Measurements from ENCODE around the gene DNAJA2. TPM values are rescaled to one million over a fixed set of nuclear protein-coding genes. Genes with fewer than 3 reads are reported as not detected.
A peak's percentile ranks its signal among the peaks of the same experiment; 100 is the strongest.

The DNAJA2 gene
- total RNA-seq, 2 donors from 2014 or later = 79.1 to 94.9 TPM

DNA sequence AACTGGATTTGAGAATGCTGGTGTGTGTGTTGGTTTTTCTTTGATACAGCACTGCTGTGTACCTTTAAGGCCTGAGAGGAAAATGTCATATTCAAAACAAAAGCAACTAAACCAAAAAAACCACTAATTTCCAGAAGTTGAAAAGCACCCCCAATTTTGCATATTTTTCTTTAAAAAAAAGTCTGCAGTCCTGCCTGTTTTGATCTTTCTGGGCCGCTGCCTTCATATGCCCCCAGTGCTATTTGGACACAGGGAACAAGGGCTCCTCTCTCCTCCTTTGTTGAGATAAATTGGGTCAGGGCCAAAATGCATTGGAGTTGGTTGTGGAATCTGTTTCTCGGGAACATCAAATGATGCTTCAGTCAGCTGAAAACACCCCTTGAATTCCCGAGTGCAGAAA is 62.4 kb downstream of the DNAJA2 start:
- ATAC-seq (no peak), DNase-seq (no peak)
- intact Hi-C loops (cut with DNase I) = no loop called here

DNA sequence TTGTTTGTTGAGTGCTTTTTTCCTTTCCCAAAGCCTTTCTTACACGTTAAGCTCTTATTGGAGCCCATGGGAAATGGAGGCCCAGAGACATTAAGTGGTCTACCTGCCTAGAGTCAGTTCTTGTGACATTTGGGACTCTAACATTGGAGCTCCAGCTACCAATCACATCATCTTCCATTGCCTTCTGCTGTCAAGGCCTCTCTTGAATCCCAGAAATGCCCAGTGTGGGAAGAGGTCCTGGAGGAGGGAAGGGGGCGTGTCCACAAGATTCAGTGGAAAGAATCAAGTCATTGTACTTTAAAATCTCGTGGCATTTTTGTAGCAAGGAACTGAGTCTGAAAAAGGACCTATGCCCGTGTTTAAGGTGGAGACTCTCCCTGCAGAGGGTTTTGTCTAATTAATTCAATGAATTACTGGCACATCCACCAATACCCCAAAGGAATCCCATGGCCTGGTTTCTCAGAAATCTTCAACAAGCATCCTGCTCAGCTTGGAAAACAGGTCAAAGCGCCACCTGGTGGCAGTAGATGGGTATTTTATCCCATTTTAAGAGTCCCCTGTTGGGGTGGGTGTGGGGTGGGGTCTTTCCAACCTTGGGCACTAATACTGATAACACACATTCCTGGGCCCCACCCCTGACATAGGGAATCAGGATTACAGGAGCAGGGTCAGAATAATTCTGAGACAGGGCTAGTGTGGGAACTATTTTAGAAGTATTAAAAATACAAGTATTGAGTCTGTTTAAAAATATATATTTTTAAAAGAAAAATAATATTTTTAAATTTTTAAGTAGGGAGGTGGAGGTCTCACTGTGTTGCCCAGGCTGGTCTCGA is 64.7 kb downstream of the DNAJA2 start:
- peak; percentile 68 to 70 for ATAC-seq
- intact Hi-C loops (cut with DNase I) = loop anchor here in 1 of 2 donors (1.0 to 5.0 kb wide), 2 partner anchors 54 to 236 kb away; no protein-coding TSS in a partner anchor
- DNase-seq = peak; percentile 48

DNA sequence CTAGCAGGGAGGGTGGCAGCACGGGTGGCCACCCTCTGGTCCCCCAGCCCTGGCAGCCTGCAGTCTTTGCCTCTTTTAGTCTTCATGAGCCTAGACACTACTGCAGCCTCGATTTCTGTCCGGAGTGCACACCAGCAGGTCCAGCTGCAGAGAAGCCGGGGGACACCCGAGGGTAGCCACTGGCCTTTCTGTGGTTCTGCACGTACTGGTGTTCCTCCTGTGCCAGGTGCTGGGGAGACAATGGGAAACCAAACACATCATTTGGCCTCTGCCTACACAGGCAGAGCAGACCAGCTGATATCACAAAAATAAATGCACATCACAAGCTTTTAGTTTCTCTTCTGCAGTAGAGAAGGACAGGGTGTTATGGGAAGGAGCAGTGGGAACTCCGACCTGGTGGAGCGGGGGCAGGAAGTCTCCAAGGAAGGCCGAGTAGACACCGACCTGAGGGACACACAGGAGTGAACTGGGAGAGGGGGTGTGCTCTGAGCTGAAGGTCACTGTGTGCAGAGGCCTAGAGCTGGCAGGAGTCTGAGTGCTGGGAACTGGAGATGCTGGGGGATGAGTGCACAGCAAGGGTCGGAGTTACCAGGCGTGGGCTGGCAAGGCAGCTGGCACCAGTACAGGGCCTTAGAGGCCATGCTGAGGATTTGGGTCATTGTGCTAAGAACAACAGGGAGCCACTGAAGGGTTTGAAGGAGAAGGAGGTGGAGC is 66.3 kb downstream of the DNAJA2 start:
- intact Hi-C loops (cut with DNase I) = loop anchor here (2.0 to 5.0 kb wide), 3 partner anchors 20 to 235 kb away; no protein-coding TSS in a partner anchor
- ATAC-seq = peak in 1 of 2 donors; percentile 43

DNA sequence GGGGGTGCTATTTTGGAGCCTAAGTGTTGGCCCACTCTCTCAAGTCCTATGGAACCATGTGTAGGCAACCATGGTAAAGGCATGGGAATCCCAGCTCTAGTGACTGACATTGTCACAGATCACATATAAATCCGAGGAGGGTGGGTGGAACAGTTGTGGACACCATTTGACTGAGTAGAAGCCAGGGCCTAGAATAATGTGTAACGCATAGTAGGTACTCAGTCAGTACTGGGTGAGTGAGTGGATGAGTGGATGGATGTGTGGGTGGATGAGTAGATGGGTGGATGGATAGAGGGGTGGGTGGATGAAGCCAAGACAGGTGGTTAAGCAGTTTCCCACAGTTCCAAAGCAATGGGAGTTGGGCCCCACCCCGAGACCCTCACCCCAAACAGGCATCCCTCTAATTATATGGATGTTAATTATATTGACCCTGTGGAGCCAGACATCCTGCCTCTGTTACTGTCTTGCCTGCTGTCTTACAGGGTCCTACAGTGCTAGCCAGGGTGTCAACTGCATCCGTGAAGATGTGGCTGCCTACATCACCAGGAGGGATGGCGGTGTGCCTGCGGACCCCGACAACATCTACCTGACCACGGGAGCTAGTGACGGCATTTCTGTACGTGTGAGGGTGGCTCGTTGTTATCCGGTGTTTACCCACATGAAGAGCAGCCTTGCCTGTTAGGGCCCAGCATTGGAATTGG is 67.0 kb downstream of the DNAJA2 start:
- ATAC-seq (no peak), DNase-seq (no peak)
- intact Hi-C loops (cut with DNase I) = loop anchor here (2.0 to 5.0 kb wide), 3 partner anchors 20 to 234 kb away; no protein-coding TSS in a partner anchor

More for the DNA sequence above, 66.3 kb downstream of the DNAJA2 start:
- no peak for DNase-seq

Other genes starting within 250 kb of the DNAJA2 start
- 100 to 1,000 TPM; 230 to 333 TPM for gene MYLK3, start 225.3 kb downstream of the DNAJA2 start, total RNA-seq
- gene C16orf87, start 142.5 kb downstream of the DNAJA2 start, total RNA-seq = 10 to 100 TPM in 1 of 2 donors, 1 to 10 TPM in 1; 8.6 to 10.2 TPM
- 10 to 100 TPM; 14.0 to 24.5 TPM for gene GPT2, start 89.3 kb downstream of the DNAJA2 start, total RNA-seq
- 1 to 10 TPM; 2.5 to 2.6 TPM for gene NETO2, start 170.3 kb upstream of the DNAJA2 start, total RNA-seq

Data from left cardiac atrium (tissue), 4 donors.